Hepatocyte (in vitro differentiated cells): ENCODE results near the gene MSANTD2. TPM values are rescaled to one million over a fixed set of nuclear protein-coding genes. Genes with fewer than 3 reads are reported as not detected.

ENCODE experiments used
- DNase-seq: peaks from one replicate; pipeline ENCODE4 v3.0.0-alpha.2; 2016; ENCODE audit warnings: low spot score
- H2AFZ ChIP-seq: fragments of 200-600 bp; sonication (generic); 2 replicates; pipeline ENCODE4 v1.6.0; 2016; ENCODE audit warnings: antibody characterized with exemption, mild to moderate bottlenecking
- H3K27ac ChIP-seq: fragments of 200-600 bp; sonication (generic); 2 replicates; pipeline ENCODE4 v1.5.1; 2016; ENCODE audit warnings: mild to moderate bottlenecking
- H3K27me3 ChIP-seq: fragments of 200-600 bp; sonication (generic); 2 replicates; pipeline ENCODE4 v1.6.1; 2016
- H3K36me3 ChIP-seq: fragments of 200-600 bp; sonication (generic); replicated peaks from 2 replicates; pipeline ENCODE4 v1.5.1; 2016; ENCODE audit warnings: low read depth; ENCODE audit not compliant: insufficient read depth
- H3K4me1 ChIP-seq: fragments of 200-600 bp; sonication (generic); 2 replicates; pipeline ENCODE4 v1.5.1; 2016; ENCODE audit warnings: mild to moderate bottlenecking, moderate library complexity; ENCODE audit not compliant: insufficient read depth
- H3K4me2 ChIP-seq: fragments of 200-600 bp; sonication (generic); 2 replicates; pipeline ENCODE4 v1.6.0; 2016
- H3K4me3 ChIP-seq: fragments of 200-600 bp; sonication (generic); 2 replicates; pipeline ENCODE4 v1.5.1; 2016; ENCODE audit warnings: mild to moderate bottlenecking
- H3K79me2 ChIP-seq: fragments of 200-600 bp; sonication (generic); 2 replicates; pipeline ENCODE4 v1.6.0; 2017; ENCODE audit warnings: mild to moderate bottlenecking
- H3K9me2 ChIP-seq: fragments of 200-600 bp; sonication (generic); replicated peaks from 2 replicates; pipeline ENCODE4 v1.6.0; 2017; ENCODE audit warnings: mild to moderate bottlenecking; ENCODE audit not compliant: insufficient read depth
- H3K9me3 ChIP-seq: fragments of 200-600 bp; sonication (generic); 2 replicates; pipeline ENCODE4 v1.5.1; 2016; ENCODE audit warnings: low read depth, mild to moderate bottlenecking
- H4K20me1 ChIP-seq: fragments of 200-600 bp; sonication (generic); 2 replicates; pipeline ENCODE4 v1.6.0; 2016; ENCODE audit warnings: mild to moderate bottlenecking; ENCODE audit not compliant: insufficient read depth, poor library complexity, severe bottlenecking
- EZH2 ChIP-seq: fragments of 200-600 bp; sonication (generic); IDR thresholded peaks from 2 replicates; pipeline ENCODE4 v1.6.1; 2016; ENCODE audit warnings: antibody characterized with exemption, mild to moderate bottlenecking, borderline replicate concordance
- EZH2phosphoT487 ChIP-seq: fragments of 200-600 bp; sonication (generic); IDR thresholded peaks from one replicate; pipeline ENCODE4 v1.6.1; 2018; ENCODE audit warnings: antibody characterized with exemption, mild to moderate bottlenecking, low read depth, moderate library complexity; ENCODE audit not compliant: unreplicated experiment, severe bottlenecking
- WGBS: methylation state at CpG from one replicate; pipeline ENCODE4 v1.1.6; 2016; ENCODE audit warnings: low lambda C conversion rate; ENCODE audit errors: missing lambda C conversion rate; 5-methylcytosine and 5-hydroxymethylcytosine counted together
- polyA plus RNA-seq: library from polyadenylated mRNA; unstranded; fragments of >200 nt; fragmentation: Nextera tagmentation; extraction: Ambion mirVana; gene quantifications from 2 replicates; pipeline ENCODE4 v1.2.1, GENCODE V29; 2016
- total RNA-seq: library from RNA; depleted of rRNA; stranded (reverse); fragments of >200 nt; gene quantifications from 2 replicates; pipeline ENCODE4 v1.2.3, GENCODE V29; 2014
- TF ChIP-seq, protein P1 (sequence below): fragments of 200-600 bp; sonication (generic); IDR thresholded peaks from 2 replicates; pipeline ENCODE4 v1.5.1; 2016; ENCODE audit warnings: antibody characterized with exemption, mild to moderate bottlenecking; ENCODE audit not compliant: poor library complexity

The MSANTD2 gene
- total and polyA plus RNA-seq, 2 experiments from 2014 or later: 11.2 to 18.3 TPM

DNA sequence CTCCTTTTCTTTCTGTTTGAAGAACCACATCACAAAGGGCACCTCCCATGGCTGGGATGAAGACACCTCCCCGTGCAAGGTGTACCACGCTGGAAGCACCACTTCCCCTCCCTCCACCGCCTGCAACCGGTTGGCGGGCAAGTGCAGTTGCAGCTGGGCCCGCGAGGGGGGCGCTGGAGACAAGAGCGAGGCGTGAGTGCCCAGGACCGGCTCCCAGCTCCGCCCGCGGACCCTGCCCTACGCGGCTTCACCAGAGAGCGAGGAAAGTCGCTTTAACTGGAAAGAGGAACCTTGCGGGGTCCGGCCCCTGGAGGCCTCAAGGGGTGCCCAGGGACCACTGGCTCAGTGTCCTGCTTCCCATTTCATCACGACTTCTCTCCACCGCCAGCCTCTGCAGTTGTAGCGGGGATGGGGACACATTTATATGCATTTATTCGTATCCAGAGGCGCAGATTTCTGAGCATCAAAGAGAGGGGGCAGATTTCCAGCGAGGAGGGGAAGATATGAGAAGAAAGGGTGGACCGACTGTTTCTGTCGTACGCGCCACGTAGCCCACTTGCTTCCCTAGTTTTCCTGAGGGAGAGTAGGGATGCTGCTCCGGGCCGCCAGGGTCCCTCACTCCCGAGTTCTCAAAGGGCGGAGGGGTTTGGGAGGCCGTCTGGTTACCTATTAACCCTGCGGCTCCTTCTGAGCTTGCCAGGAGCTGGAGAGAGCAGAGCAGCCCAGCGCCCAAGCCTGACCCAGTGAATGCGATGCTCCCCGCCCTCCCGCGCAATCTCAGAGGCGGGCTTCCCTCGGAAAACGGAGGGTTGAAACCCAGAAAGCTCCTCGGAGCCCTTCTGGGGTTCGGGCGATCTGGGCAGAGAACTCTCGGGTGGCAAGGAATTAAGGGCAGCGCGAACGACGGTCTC is 41.6 kb downstream of the MSANTD2 start:
- Histone ChIP-seq H3K27ac (no peak overlapping the region), H3K4me2 (peak overlapping the region; percentile 88), H3K36me3 (no peaks in the 10 kb centered on the region), H3K79me2 (no peaks in the 10 kb centered on the region), H3K4me1 (peaks cover 30% of the 10 kb centered on the region), H3K27me3 (peaks cover 67% of the 10 kb centered on the region), H3K9me2 (no peaks in the 10 kb centered on the region), H2AFZ (peak overlapping the region; percentile 41), H3K9me3 (no peaks in the 10 kb centered on the region), H3K4me3 (peak overlapping the region; percentile 16), H4K20me1 (peaks cover 25% of the 10 kb centered on the region)
- peak; percentile 56 for TF ChIP-seq EZH2
- TF ChIP-seq EZH2phosphoT487: no peak
- TF ChIP-seq, protein P1, sequence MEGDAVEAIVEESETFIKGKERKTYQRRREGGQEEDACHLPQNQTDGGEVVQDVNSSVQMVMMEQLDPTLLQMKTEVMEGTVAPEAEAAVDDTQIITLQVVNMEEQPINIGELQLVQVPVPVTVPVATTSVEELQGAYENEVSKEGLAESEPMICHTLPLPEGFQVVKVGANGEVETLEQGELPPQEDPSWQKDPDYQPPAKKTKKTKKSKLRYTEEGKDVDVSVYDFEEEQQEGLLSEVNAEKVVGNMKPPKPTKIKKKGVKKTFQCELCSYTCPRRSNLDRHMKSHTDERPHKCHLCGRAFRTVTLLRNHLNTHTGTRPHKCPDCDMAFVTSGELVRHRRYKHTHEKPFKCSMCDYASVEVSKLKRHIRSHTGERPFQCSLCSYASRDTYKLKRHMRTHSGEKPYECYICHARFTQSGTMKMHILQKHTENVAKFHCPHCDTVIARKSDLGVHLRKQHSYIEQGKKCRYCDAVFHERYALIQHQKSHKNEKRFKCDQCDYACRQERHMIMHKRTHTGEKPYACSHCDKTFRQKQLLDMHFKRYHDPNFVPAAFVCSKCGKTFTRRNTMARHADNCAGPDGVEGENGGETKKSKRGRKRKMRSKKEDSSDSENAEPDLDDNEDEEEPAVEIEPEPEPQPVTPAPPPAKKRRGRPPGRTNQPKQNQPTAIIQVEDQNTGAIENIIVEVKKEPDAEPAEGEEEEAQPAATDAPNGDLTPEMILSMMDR: peak; percentile 65
- 4% methylated on average over 53 of the region's 53 CpGs for WGBS
- DNase-seq: peak; percentile 94

DNA sequence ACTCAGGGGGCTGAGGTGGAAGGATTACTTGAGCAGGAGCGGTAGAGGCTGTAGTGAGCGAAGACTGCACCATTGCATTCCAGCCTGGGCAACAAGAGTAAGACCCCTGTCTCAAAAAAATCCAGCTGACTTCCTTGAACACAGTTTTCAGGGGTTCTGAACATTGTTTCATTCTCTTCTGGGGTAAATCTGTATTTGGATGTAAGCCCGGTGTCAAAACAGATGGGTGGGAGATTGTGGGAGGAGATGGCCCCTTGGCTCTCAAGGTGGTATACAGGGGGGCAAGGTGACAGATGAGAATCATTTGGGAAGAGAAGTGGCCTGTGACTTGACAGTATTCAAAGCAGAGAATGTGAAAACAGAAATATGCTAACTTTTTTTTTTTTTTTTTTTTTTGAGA is 42.9 kb downstream of the MSANTD2 start:
- H4K20me1 ChIP-seq: peaks cover 16% of the 10 kb centered on the region
- H3K9me2 ChIP-seq: no peaks in the 10 kb centered on the region
- H3K4me3 ChIP-seq: no peak overlapping the region
- no peaks in the 10 kb centered on the region for H3K9me3 ChIP-seq
- H3K79me2 ChIP-seq: no peaks in the 10 kb centered on the region
- no peaks in the 10 kb centered on the region for H3K36me3 ChIP-seq
- no peak overlapping the region for H2AFZ ChIP-seq
- H3K4me2 ChIP-seq: no peak overlapping the region
- no peak for TF ChIP-seq EZH2phosphoT487
- no peak for TF ChIP-seq EZH2
- TF ChIP-seq, protein P1: no peak
- H3K27ac ChIP-seq: no peak overlapping the region
- 81% methylated on average over 3 of the region's 3 CpGs for WGBS
- H3K4me1 ChIP-seq: peaks cover 20% of the 10 kb centered on the region
- H3K27me3 ChIP-seq: peaks cover 67% of the 10 kb centered on the region
- no peak for DNase-seq

DNA sequence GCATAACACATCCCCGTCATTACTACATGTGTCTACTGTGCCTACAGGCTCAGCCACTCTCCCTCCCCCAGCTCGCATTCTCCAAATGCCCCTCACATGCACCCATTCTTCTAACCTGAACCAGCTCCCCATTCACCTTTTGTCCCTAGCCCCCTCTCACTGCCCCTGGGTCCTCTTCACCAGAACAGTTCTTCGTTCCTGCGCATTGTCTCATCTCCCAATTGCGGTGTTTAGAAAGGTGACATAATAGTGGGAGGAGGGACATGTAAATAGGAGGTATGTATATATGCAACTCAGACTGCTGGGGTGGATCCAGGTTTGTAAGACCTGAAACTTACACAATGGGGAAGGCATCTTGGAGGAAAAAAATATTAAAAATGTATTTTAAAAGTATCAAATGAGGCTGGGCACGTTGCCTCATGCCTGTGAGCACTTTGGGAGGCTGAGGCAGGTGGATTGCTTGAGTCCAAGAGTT is 43.4 kb downstream of the MSANTD2 start:
- Histone ChIP-seq H2AFZ (no peak overlapping the region), H3K79me2 (no peaks in the 10 kb centered on the region), H3K4me2 (no peak overlapping the region), H3K9me3 (no peaks in the 10 kb centered on the region), H3K36me3 (no peaks in the 10 kb centered on the region), H3K27ac (no peak overlapping the region), H3K4me1 (peaks cover 17% of the 10 kb centered on the region), H4K20me1 (peaks cover 12% of the 10 kb centered on the region), H3K4me3 (no peak overlapping the region), H3K9me2 (no peaks in the 10 kb centered on the region), H3K27me3 (peaks cover 68% of the 10 kb centered on the region)
- no peak for DNase-seq
- 62% methylated on average over 6 of the region's 6 CpGs for WGBS
- TF ChIP-seq EZH2 (no peak), EZH2phosphoT487 (no peak)
- TF ChIP-seq, protein P1: no peak
